ENCODE measurements around the gene AP3S2. TPM values are rescaled to one million over a fixed set of nuclear protein-coding genes. Genes with fewer than 3 reads are reported as not detected.

The AP3S2 gene
- total and polyA plus RNA-seq, 2 of the 13 experiments (the other 11 are each of a cell fraction or from before 2014, with no cell fraction given) = 17.6 to 44.4 TPM

- TF ChIP-seq SIX4 (CRISPR knock-in tag; IDR thresholded peaks at IDR 0.05) = peak; percentile 53; the same call in 1 of the 2 replicates
- 0 out of 2 replicates have a peak, but pooled peaks have one; percentile 65 for TF ChIP-seq ZNF34 (CRISPR knock-in tag; IDR thresholded peaks at IDR 0.05; ENCODE audit: borderline replicate concordance)
- TF ChIP-seq YEATS4 (CRISPR knock-in tag; IDR thresholded peaks at IDR 0.05; ENCODE audit: borderline replicate concordance) = peak; percentile 100
- TF ChIP-seq ZMAT5 (CRISPR knock-in tag; IDR thresholded peaks at IDR 0.05; ENCODE audit: borderline replicate concordance, low read depth) = no peak
- 0 out of 2 replicates have a peak, but pooled peaks have one; percentile 19 for TF ChIP-seq TEF (CRISPR knock-in tag; IDR thresholded peaks at IDR 0.05)
- peak; percentile 98 for TF ChIP-seq SALL2 (CRISPR knock-in tag; IDR thresholded peaks at IDR 0.05)
- TF ChIP-seq ZNF720 (CRISPR knock-in tag; IDR thresholded peaks at IDR 0.05) = peak; percentile 69; the same call in 1 of the 2 replicates
- peak; percentile 90 for TF ChIP-seq ZNF230 (CRISPR knock-in tag; IDR thresholded peaks at IDR 0.05)
- TF ChIP-seq MTA1 (CRISPR knock-in tag; IDR thresholded peaks at IDR 0.05; ENCODE audit: borderline replicate concordance) = peak; percentile 96; the same call in 1 of the 2 replicates
- TF ChIP-seq ZNF512B (CRISPR knock-in tag; IDR thresholded peaks at IDR 0.05; ENCODE audit: borderline replicate concordance) = 0 out of 2 replicates have a peak, but pooled peaks have one; percentile 73
- TF ChIP-seq ZBTB46 (CRISPR knock-in tag; IDR thresholded peaks at IDR 0.05; ENCODE audit: borderline replicate concordance) = no peak
- peak; percentile 78; the same call in 1 of the 2 replicates for TF ChIP-seq IRF1 (CRISPR knock-in tag; IDR thresholded peaks at IDR 0.05; ENCODE audit: low read depth)
- TF ChIP-seq CBX2 (IDR thresholded peaks at IDR 0.05; ENCODE audit: low read depth, low read length) = no peak; the same call in 1 of the 2 replicates
- TF ChIP-seq CBX2 (CRISPR knock-in tag; IDR thresholded peaks at IDR 0.05; ENCODE audit: low read depth) = peak; percentile 49; the same call in 1 of the 2 replicates
- peak; percentile 78 for TF ChIP-seq ATF3 (CRISPR knock-in tag; IDR thresholded peaks at IDR 0.05)
- peak; percentile 66 for TF ChIP-seq ZSCAN25 (CRISPR knock-in tag; IDR thresholded peaks at IDR 0.05)
- peak; percentile 99 for TF ChIP-seq KAT8 (CRISPR knock-in tag; IDR thresholded peaks at IDR 0.05)
- peak; percentile 98 for TF ChIP-seq ZNF788 (CRISPR knock-in tag; IDR thresholded peaks at IDR 0.05; ENCODE audit: borderline replicate concordance)
- no peak for TF ChIP-seq PAF1 (CRISPR knock-in tag; IDR thresholded peaks at IDR 0.05)
- TF ChIP-seq KLF6 (CRISPR knock-in tag; IDR thresholded peaks at IDR 0.05) = peak; percentile 93; the same call in 1 of the 2 replicates
- 0 out of 2 replicates have a peak, but pooled peaks have one; percentile 34 for TF ChIP-seq GLI4 (CRISPR knock-in tag; IDR thresholded peaks at IDR 0.05; ENCODE audit: borderline replicate concordance)
- 0 out of 2 replicates have a peak, but pooled peaks have one; percentile 40 for TF ChIP-seq ZNF44 (CRISPR knock-in tag; IDR thresholded peaks at IDR 0.05)
Observed at GRCh38 chr15:89893696-89894447, at the start of gene AP3S2 (continued).

Data from HepG2 (cell line).